Osteoblast (primary cell): ENCODE measurements around the gene HECTD2. TPM values are rescaled to one million over a fixed set of nuclear protein-coding genes. Genes with fewer than 3 reads are reported as not detected.

Source experiments
- DNase-seq: peaks from one replicate; pipeline ENCODE4 v3.0.0; 2011; ENCODE audit warnings: low spot score, mixed read lengths; ENCODE audit not compliant: insufficient read length; ENCODE audit errors: missing footprints
- H2AFZ ChIP-seq: 2 replicates; pipeline ENCODE4 v1.6.0; 2011; ENCODE audit warnings: mild to moderate bottlenecking, low read length
- H3K27ac ChIP-seq: 2 replicates; pipeline ENCODE4 v1.5.1; 2011; ENCODE audit warnings: mild to moderate bottlenecking, low read depth, low read length, moderate library complexity
- H3K27me3 ChIP-seq: 2 replicates; pipeline ENCODE4 v1.6.0; 2012; ENCODE audit warnings: mild to moderate bottlenecking, control low read depth, inconsistent platforms, low read length, moderate library complexity; ENCODE audit not compliant: insufficient read depth
- H3K36me3 ChIP-seq: 2 replicates; pipeline ENCODE4 v1.5.1; 2011; ENCODE audit warnings: mild to moderate bottlenecking, low read length, control low read depth, moderate library complexity; ENCODE audit not compliant: insufficient read depth
- H3K4me1 ChIP-seq: 2 replicates; pipeline ENCODE4 v1.5.1; 2011; ENCODE audit warnings: mild to moderate bottlenecking, low read length, control low read depth, moderate library complexity; ENCODE audit not compliant: insufficient read depth
- H3K4me2 ChIP-seq: 2 replicates; pipeline ENCODE4 v1.6.0; 2011; ENCODE audit warnings: mild to moderate bottlenecking, low read length; ENCODE audit not compliant: insufficient read depth
- H3K4me3 ChIP-seq: fragments of 200-600 bp; sonication (generic); 3 replicates; pipeline ENCODE4 v1.5.1; 2012; ENCODE audit warnings: mild to moderate bottlenecking, low read length, inconsistent platforms; ENCODE audit not compliant: insufficient read depth
- H3K79me2 ChIP-seq: 2 replicates; pipeline ENCODE4 v1.6.0; 2012; ENCODE audit warnings: mild to moderate bottlenecking, low read length, control low read depth, inconsistent platforms; ENCODE audit not compliant: insufficient read depth
- H3K9me3 ChIP-seq: 2 replicates; pipeline ENCODE4 v1.5.1; 2011; ENCODE audit warnings: low read depth, low read length, control low read depth
- H4K20me1 ChIP-seq: 2 replicates; pipeline ENCODE4 v1.6.0; 2012; ENCODE audit warnings: mild to moderate bottlenecking, low read length, control low read depth; ENCODE audit not compliant: insufficient read depth
- total RNA-seq: library from RNA; depleted of rRNA; stranded (reverse); fragments of >200 nt; gene quantifications from 2 replicates; pipeline ENCODE4 v1.2.3, GENCODE V29; 2012
- TF ChIP-seq, protein P1 (sequence below): IDR thresholded peaks from 2 replicates; pipeline ENCODE4 v1.5.1; 2011; ENCODE audit warnings: mild to moderate bottlenecking, low read depth, low read length, moderate library complexity; ENCODE audit errors: extremely low read depth

Gene HECTD2
- total RNA-seq, 1 donor: 15.9 TPM

DNA sequence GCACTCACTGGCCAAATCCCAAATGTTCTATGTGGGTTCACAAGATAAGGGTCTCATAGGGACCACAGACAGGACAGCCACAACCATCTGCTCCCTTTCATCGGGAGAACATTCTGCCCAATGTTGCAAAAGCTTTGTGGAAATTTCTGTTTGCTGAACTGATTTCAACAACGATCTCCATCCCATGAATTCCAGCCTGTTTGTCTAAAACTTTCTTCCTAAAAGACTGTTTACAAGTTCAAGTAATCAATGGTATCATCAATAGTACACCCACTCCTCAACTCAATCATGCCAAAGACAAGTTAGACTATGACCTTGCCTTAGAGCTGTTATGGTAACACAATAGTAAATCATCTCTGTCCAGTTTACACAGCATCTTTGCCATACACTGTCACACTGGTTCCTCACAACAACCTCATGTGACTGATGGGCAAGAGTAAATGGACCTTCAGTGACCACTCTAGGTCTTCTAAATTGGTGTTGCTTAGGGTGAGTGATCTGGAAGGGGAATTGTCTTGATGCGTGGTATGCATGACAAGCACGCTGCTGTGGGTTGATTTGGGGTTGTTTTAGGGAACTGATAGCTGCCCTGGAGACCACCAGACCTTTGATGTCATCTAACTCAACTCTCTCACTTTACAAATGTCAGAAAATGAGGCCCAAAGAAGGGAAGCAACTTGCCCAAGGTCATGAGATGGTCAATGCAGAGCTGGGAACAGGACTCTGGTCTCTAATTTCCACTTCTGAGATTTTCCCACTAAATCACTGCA, 127.7 kb downstream of the HECTD2 start:
- Histone ChIP-seq H3K4me1 (no peaks in the 10 kb centered on the region), H3K4me2 (no peak overlapping the region), H3K9me3 (no peaks in the 10 kb centered on the region), H4K20me1 (no peaks in the 10 kb centered on the region), H3K36me3 (no peaks in the 10 kb centered on the region), H2AFZ (no peak overlapping the region), H3K4me3 (no peak overlapping the region), H3K79me2 (no peaks in the 10 kb centered on the region), H3K27me3 (no peaks in the 10 kb centered on the region), H3K27ac (no peak overlapping the region)
- TF ChIP-seq, protein P1, sequence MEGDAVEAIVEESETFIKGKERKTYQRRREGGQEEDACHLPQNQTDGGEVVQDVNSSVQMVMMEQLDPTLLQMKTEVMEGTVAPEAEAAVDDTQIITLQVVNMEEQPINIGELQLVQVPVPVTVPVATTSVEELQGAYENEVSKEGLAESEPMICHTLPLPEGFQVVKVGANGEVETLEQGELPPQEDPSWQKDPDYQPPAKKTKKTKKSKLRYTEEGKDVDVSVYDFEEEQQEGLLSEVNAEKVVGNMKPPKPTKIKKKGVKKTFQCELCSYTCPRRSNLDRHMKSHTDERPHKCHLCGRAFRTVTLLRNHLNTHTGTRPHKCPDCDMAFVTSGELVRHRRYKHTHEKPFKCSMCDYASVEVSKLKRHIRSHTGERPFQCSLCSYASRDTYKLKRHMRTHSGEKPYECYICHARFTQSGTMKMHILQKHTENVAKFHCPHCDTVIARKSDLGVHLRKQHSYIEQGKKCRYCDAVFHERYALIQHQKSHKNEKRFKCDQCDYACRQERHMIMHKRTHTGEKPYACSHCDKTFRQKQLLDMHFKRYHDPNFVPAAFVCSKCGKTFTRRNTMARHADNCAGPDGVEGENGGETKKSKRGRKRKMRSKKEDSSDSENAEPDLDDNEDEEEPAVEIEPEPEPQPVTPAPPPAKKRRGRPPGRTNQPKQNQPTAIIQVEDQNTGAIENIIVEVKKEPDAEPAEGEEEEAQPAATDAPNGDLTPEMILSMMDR: no peak
- no peak for DNase-seq

DNA sequence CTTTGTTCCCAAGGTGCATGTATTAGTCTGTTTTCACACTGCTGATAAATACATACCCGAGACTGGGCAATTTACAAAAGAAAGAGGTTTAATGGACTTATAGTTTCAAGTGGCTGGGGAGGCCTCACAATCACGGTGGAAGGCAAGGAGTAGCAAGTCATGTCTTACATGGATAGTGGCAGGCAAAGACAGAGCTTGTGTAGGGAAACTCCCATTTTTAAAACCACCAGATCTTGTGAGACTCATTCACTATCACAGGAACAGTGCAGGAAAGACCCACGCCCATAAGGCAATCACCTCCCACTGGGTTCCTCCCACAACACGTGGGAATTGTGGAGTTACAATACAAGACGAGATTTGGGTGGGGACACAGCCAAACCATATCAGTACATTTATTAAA, 129.8 kb downstream of the HECTD2 start:
- Histone ChIP-seq H4K20me1 (no peaks in the 10 kb centered on the region), H3K9me3 (no peaks in the 10 kb centered on the region), H3K27ac (no peak overlapping the region), H3K4me3 (no peak overlapping the region), H3K36me3 (no peaks in the 10 kb centered on the region), H3K79me2 (no peaks in the 10 kb centered on the region), H3K4me2 (no peak overlapping the region), H3K27me3 (no peaks in the 10 kb centered on the region), H3K4me1 (no peaks in the 10 kb centered on the region), H2AFZ (no peak overlapping the region)
- TF ChIP-seq, protein P1: no peak
- DNase-seq: no peak

DNA sequence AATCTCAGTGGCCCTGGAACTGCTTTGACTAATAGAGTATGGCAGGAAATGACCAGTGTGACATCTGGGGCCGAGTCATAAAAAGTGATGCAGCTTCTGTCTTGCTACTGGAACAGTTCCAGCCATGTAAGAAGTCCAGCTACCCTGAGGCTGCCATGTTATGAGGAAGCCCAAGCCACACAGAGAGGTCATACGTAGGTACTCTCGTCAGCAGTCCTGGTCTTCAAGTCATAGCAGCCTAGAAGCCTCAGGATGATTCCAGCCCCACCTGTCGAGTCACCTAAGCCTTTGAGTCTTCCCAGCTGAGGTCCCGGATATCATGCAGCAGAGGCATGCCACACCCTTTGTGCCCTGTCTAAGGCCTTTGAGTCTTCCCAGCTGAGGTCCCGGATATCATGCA, 130.6 kb downstream of the HECTD2 start:
- Histone ChIP-seq H2AFZ (no peak overlapping the region), H3K27ac (no peak overlapping the region), H4K20me1 (no peaks in the 10 kb centered on the region), H3K4me1 (no peaks in the 10 kb centered on the region), H3K79me2 (no peaks in the 10 kb centered on the region), H3K9me3 (no peaks in the 10 kb centered on the region), H3K4me3 (no peak overlapping the region), H3K36me3 (no peaks in the 10 kb centered on the region), H3K27me3 (no peaks in the 10 kb centered on the region), H3K4me2 (no peak overlapping the region)
- DNase-seq: no peak
- TF ChIP-seq, protein P1: no peak

DNA sequence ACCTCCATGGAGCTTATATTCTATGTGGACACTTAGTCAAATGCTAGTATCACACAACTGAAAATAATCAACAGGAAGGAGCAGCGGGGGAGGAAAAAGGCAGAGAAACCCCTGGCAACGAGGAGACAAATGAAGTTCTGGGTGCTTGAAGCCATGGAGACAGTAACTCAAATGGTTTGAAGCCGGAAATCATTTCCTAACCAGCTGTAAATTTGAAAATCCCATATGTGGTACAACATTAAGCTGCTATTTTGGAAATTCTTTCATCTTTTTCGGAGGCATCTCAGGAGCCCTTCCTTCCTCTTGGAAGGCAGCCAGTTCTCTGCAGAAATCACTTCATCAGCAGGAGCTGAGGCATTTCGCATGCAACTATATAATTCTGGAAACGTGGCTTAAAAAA, 131.3 kb downstream of the HECTD2 start:
- H2AFZ ChIP-seq: peak overlapping the region; percentile 33
- no peaks in the 10 kb centered on the region for H3K79me2 ChIP-seq
- no peaks in the 10 kb centered on the region for H4K20me1 ChIP-seq
- no peak overlapping the region for H3K27ac ChIP-seq
- no peak for DNase-seq
- H3K27me3 ChIP-seq: no peaks in the 10 kb centered on the region
- no peak overlapping the region for H3K4me3 ChIP-seq
- H3K9me3 ChIP-seq: no peaks in the 10 kb centered on the region
- TF ChIP-seq, protein P1: no peak
- no peaks in the 10 kb centered on the region for H3K4me1 ChIP-seq
- H3K4me2 ChIP-seq: peak overlapping the region; percentile 38
- H3K36me3 ChIP-seq: no peaks in the 10 kb centered on the region
